Trophoblast cell (in vitro differentiated cells and primary cell): ENCODE measurements around the gene CUEDC1.
A peak's percentile ranks its signal among the peaks of the same experiment; 100 is the strongest.

Experiments
- DNase-seq, 2 donors: peaks; one replicate each; pipeline ENCODE4 v3.0.0-alpha.2; 2016
- H2AFZ ChIP-seq: 2 replicates; pipeline ENCODE4 v1.6.1; 2013; ENCODE audit warnings: low read length, moderate library complexity, mild to moderate bottlenecking; ENCODE audit not compliant: insufficient read depth, poor library complexity
- H2AK5ac ChIP-seq: 2 replicates; pipeline ENCODE4 v1.6.1; 2013; ENCODE audit warnings: mild to moderate bottlenecking, low read length
- H2BK120ac ChIP-seq: 2 replicates; pipeline ENCODE4 v1.6.1; 2013; ENCODE audit warnings: low read length, mild to moderate bottlenecking, moderate library complexity; ENCODE audit not compliant: insufficient read depth, poor library complexity
- H2BK12ac ChIP-seq: 2 replicates; pipeline ENCODE4 v1.6.1; 2013; ENCODE audit warnings: mild to moderate bottlenecking, low read length, moderate library complexity
- H2BK5ac ChIP-seq: 2 replicates; pipeline ENCODE4 v1.6.1; 2013; ENCODE audit warnings: low read length, low read depth, moderate library complexity, mild to moderate bottlenecking; ENCODE audit not compliant: poor library complexity
- H3K14ac ChIP-seq: 2 replicates; pipeline ENCODE4 v1.6.1; 2013; ENCODE audit warnings: mild to moderate bottlenecking, low read length
- H3K18ac ChIP-seq: 2 replicates; pipeline ENCODE4 v1.6.1; 2013; ENCODE audit warnings: mild to moderate bottlenecking, low read length
- H3K23ac ChIP-seq: 2 replicates; pipeline ENCODE4 v1.6.1; 2013; ENCODE audit warnings: low read length
- H3K27ac ChIP-seq: 2 replicates; pipeline ENCODE4 v1.5.1; 2013; ENCODE audit warnings: low read depth, mild to moderate bottlenecking, inconsistent platforms, low read length, moderate library complexity
- H3K27me3 ChIP-seq: 2 replicates; pipeline ENCODE4 v1.6.1; 2013; ENCODE audit warnings: inconsistent platforms, mild to moderate bottlenecking, low read length, moderate library complexity; ENCODE audit not compliant: insufficient read depth
- H3K36me3 ChIP-seq, 2 experiments: 1 replicate in 1 of 2; 2 replicates in 1 of 2; pipeline ENCODE4 v1.6.1; 2013; ENCODE audit warnings: low read length in 2 of 2, mild to moderate bottlenecking in 2 of 2, moderate library complexity in 1 of 2; ENCODE audit not compliant: insufficient read depth in 2 of 2, control insufficient read depth in 1 of 2
- H3K4ac ChIP-seq: 2 replicates; pipeline ENCODE4 v1.6.1; 2013; ENCODE audit warnings: low read depth, mild to moderate bottlenecking, low read length, moderate library complexity
- H3K4me1 ChIP-seq, 2 experiments: 1 replicate in 1 of 2; 2 replicates in 1 of 2; pipeline ENCODE4 v1.6.1; 2013; ENCODE audit warnings: low read length in 2 of 2, mild to moderate bottlenecking in 2 of 2, moderate library complexity in 1 of 2; ENCODE audit not compliant: insufficient read depth in 2 of 2, control insufficient read depth in 1 of 2
- H3K4me2 ChIP-seq: 2 replicates; pipeline ENCODE4 v1.6.1; 2013; ENCODE audit warnings: inconsistent platforms, mild to moderate bottlenecking, low read length, moderate library complexity
- H3K4me3 ChIP-seq: 2 replicates; pipeline ENCODE4 v1.5.1; 2013; ENCODE audit warnings: mild to moderate bottlenecking, low read depth, low read length, inconsistent platforms
- H3K79me1 ChIP-seq: one replicate; pipeline ENCODE4 v1.6.1; 2013; ENCODE audit warnings: low read length
- H3K79me2 ChIP-seq: 2 replicates; pipeline ENCODE4 v1.6.1; 2013; ENCODE audit warnings: low read length, mild to moderate bottlenecking; ENCODE audit not compliant: control insufficient read depth, insufficient read depth, poor library complexity
- H3K9ac ChIP-seq: 2 replicates; pipeline ENCODE4 v1.6.1; 2013; ENCODE audit warnings: mild to moderate bottlenecking, low read length
- H3K9me3 ChIP-seq: 2 replicates; pipeline ENCODE4 v1.6.1; 2013; ENCODE audit warnings: low read depth, mild to moderate bottlenecking, control low read depth, inconsistent platforms, low read length; ENCODE audit not compliant: insufficient read depth
- H4K12ac ChIP-seq: 2 replicates; pipeline ENCODE4 v1.6.1; 2013; ENCODE audit warnings: low read depth, mild to moderate bottlenecking, low read length, moderate library complexity
- H4K8ac ChIP-seq: 2 replicates; pipeline ENCODE4 v1.6.1; 2013; ENCODE audit warnings: low read depth, mild to moderate bottlenecking, low read length, moderate library complexity
- H4K91ac ChIP-seq: one replicate; pipeline ENCODE4 v1.6.1; 2013; ENCODE audit warnings: low read depth, mild to moderate bottlenecking, low read length, moderate library complexity
- WGBS: extraction: QIAGEN DNeasy Blood & Tissue Kit; methylation state at CpG from one replicate; pipeline ENCODE4 v1.1.7; 2013; ENCODE audit warnings: missing lambda C conversion rate; ENCODE audit not compliant: insufficient read length, insufficient coverage; ENCODE audit errors: extremely low coverage; 5-methylcytosine and 5-hydroxymethylcytosine counted together

Gene CUEDC1

GRCh38 chr17:57852955-57853328 lies 102.3 kb downstream of the CUEDC1 start:
- Histone ChIP-seq H4K12ac (no peak overlapping the region), H4K8ac (no peak overlapping the region), H3K18ac (no peak overlapping the region), H3K27ac (no peak overlapping the region), H2AFZ (no peak overlapping the region), H3K79me2 (peaks cover 6% of the 10 kb centered on the region), H2BK12ac (no peak overlapping the region), H3K4me1 (peaks cover 10% of the 10 kb centered on the region in 2 experiments), H2BK5ac (no peak overlapping the region), H2AK5ac (no peak overlapping the region), H3K79me1 (peaks cover 8% of the 10 kb centered on the region), H4K91ac (no peak overlapping the region), H3K9ac (no peak overlapping the region), H3K4ac (no peak overlapping the region), H3K23ac (no peak overlapping the region), H3K4me3 (no peak overlapping the region), H2BK120ac (no peak overlapping the region), H3K14ac (no peak overlapping the region), H3K4me2 (no peak overlapping the region), H3K27me3 (no peaks in the 10 kb centered on the region), H3K36me3 (peaks cover 0 to 2% of the 10 kb centered on the region in 2 experiments), H3K9me3 (no peaks in the 10 kb centered on the region)
- no peak for DNase-seq
- WGBS, result no CpG with 5 or more reads among the region's 6 CpGs

- Histone ChIP-seq H3K9ac (no peak overlapping the region), H2AFZ (no peak overlapping the region), H3K4me1 (peaks cover 10% of the 10 kb centered on the region in 2 experiments), H3K4me3 (no peak overlapping the region), H3K14ac (no peak overlapping the region), H3K27ac (no peak overlapping the region), H4K8ac (no peak overlapping the region), H2BK5ac (no peak overlapping the region), H3K79me1 (peaks cover 8% of the 10 kb centered on the region), H2AK5ac (no peak overlapping the region), H3K9me3 (no peaks in the 10 kb centered on the region), H3K4ac (no peak overlapping the region), H3K18ac (no peak overlapping the region), H3K23ac (no peak overlapping the region), H3K4me2 (no peak overlapping the region), H2BK12ac (no peak overlapping the region), H3K36me3 (peaks cover 2% of the 10 kb centered on the region in 2 experiments), H3K27me3 (no peaks in the 10 kb centered on the region), H4K12ac (no peak overlapping the region), H4K91ac (no peak overlapping the region), H2BK120ac (no peak overlapping the region), H3K79me2 (peaks cover 6% of the 10 kb centered on the region)
- WGBS, result no CpG with 5 or more reads among the region's 9 CpGs
- no peak for DNase-seq
These were observed 102.9 kb downstream of the CUEDC1 start for GRCh38 chr17:57852092-57852954.

GRCh38 chr17:57849874-57850754 lies 105.1 kb downstream of the CUEDC1 start, which contains the start of gene MRPS23:
Gene MRPS23, minus strand, starts transcription at chr17:57850044. Its CDS starts 34 bp downstream, at chr17:57850010.
- Histone ChIP-seq H3K79me1 (peaks cover 6% of the 10 kb centered on the region), H2AFZ (peak within 1 kb of the TSS; percentile 78)
- no CpG with 5 or more reads among the region's 57 CpGs for WGBS

GRCh38 chr17:57849163-57849873 lies 105.9 kb downstream of the CUEDC1 start:
- Histone ChIP-seq H3K79me1 (peaks cover 6% of the 10 kb centered on the region), H2BK5ac (no peak overlapping the region), H2BK12ac (no peak overlapping the region), H4K8ac (peak overlapping the region; percentile 93), H3K4me3 (peak overlapping the region; percentile 98), H3K9ac (peak overlapping the region; percentile 92), H3K27ac (no peak overlapping the region), H3K4me1 (peaks cover 6 to 7% of the 10 kb centered on the region in 2 experiments), H3K36me3 (peaks cover 2 to 6% of the 10 kb centered on the region in 2 experiments), H3K14ac (peak overlapping the region; percentile 90), H3K27me3 (no peaks in the 10 kb centered on the region), H2AFZ (peak overlapping the region; percentile 78), H3K23ac (no peak overlapping the region), H3K9me3 (no peaks in the 10 kb centered on the region), H4K91ac (peak overlapping the region; percentile 67), H4K12ac (peak overlapping the region; percentile 88), H2BK120ac (peak overlapping the region; percentile 45), H2AK5ac (peak overlapping the region; percentile 56), H3K4me2 (peak overlapping the region; percentile 74), H3K79me2 (peaks cover 6% of the 10 kb centered on the region), H3K18ac (peak overlapping the region; percentile 44), H3K4ac (peak overlapping the region; percentile 62)
- WGBS, result no CpG with 5 or more reads among the region's 27 CpGs
- DNase-seq, result no peak

More at GRCh38 chr17:57849874-57850754, 105.1 kb downstream of the CUEDC1 start, which contains the start of gene MRPS23:
- peak within 1 kb of the TSS; percentile 98 for H3K4me3 ChIP-seq
- H3K23ac ChIP-seq, result no peak within 1 kb of the TSS
- peak within 1 kb of the TSS; percentile 55 for H2BK120ac ChIP-seq
- peaks cover 6 to 7% of the 10 kb centered on the region in 2 experiments for H3K4me1 ChIP-seq
- peak within 1 kb of the TSS; percentile 83 for H3K4me2 ChIP-seq
- peak within 1 kb of the TSS; percentile 44 for H3K18ac ChIP-seq
- H2BK12ac ChIP-seq, result no peak within 1 kb of the TSS
- peak within 1 kb of the TSS; percentile 62 for H3K4ac ChIP-seq
- H3K36me3 ChIP-seq, result peaks cover 2% of the 10 kb centered on the region in 2 experiments
- H4K8ac ChIP-seq, result peak within 1 kb of the TSS; percentile 97
- H3K9me3 ChIP-seq, result no peaks in the 10 kb centered on the region
- peak within 1 kb of the TSS; percentile 88 for H4K12ac ChIP-seq
- no peaks in the 10 kb centered on the region for H3K27me3 ChIP-seq
- peak within 1 kb of the TSS; percentile 90 for H3K14ac ChIP-seq
- DNase-seq, result peak; percentile 99
- peak within 1 kb of the TSS; percentile 92 for H3K9ac ChIP-seq
- peak within 1 kb of the TSS; percentile 72 for H4K91ac ChIP-seq
- peak within 1 kb of the TSS; percentile 56 for H2AK5ac ChIP-seq
- peak within 1 kb of the TSS; percentile 43 for H2BK5ac ChIP-seq
- peak within 1 kb of the TSS; percentile 60 for H3K27ac ChIP-seq
- peaks cover 6% of the 10 kb centered on the region for H3K79me2 ChIP-seq
